AG09309 (cell line): Measurements from ENCODE around the gene TEX47.

Experiments
- DNase-seq: peaks from one replicate; pipeline ENCODE4 v3.0.0-alpha.2; 2010; ENCODE audit warnings: low read depth
- H3K4me3 ChIP-seq: 2 replicates; pipeline ENCODE4 v1.5.1; 2011; ENCODE audit warnings: mild to moderate bottlenecking, low read depth, low read length, moderate library complexity; ENCODE audit not compliant: control insufficient read depth
- TF ChIP-seq, protein P1 (sequence below): IDR thresholded peaks from 2 replicates; pipeline ENCODE4 v1.5.1; 2011; ENCODE audit warnings: mild to moderate bottlenecking, low read depth, low read length, inconsistent platforms; ENCODE audit not compliant: insufficient read depth, control insufficient read depth; ENCODE audit errors: missing control alignments

TEX47 gene

GRCh38 chr7:88757371-88757770 is 38.2 kb downstream of the TEX47 start:
- DNase-seq: no peak
- TF ChIP-seq, protein P1, sequence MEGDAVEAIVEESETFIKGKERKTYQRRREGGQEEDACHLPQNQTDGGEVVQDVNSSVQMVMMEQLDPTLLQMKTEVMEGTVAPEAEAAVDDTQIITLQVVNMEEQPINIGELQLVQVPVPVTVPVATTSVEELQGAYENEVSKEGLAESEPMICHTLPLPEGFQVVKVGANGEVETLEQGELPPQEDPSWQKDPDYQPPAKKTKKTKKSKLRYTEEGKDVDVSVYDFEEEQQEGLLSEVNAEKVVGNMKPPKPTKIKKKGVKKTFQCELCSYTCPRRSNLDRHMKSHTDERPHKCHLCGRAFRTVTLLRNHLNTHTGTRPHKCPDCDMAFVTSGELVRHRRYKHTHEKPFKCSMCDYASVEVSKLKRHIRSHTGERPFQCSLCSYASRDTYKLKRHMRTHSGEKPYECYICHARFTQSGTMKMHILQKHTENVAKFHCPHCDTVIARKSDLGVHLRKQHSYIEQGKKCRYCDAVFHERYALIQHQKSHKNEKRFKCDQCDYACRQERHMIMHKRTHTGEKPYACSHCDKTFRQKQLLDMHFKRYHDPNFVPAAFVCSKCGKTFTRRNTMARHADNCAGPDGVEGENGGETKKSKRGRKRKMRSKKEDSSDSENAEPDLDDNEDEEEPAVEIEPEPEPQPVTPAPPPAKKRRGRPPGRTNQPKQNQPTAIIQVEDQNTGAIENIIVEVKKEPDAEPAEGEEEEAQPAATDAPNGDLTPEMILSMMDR: no peak
- no peak overlapping the region for H3K4me3 ChIP-seq

- DNase-seq: no peak
- TF ChIP-seq, protein P1: no peak
- no peak overlapping the region for H3K4me3 ChIP-seq
Measured at GRCh38 chr7:88756802-88757201, 38.7 kb downstream of the TEX47 start.

DNA sequence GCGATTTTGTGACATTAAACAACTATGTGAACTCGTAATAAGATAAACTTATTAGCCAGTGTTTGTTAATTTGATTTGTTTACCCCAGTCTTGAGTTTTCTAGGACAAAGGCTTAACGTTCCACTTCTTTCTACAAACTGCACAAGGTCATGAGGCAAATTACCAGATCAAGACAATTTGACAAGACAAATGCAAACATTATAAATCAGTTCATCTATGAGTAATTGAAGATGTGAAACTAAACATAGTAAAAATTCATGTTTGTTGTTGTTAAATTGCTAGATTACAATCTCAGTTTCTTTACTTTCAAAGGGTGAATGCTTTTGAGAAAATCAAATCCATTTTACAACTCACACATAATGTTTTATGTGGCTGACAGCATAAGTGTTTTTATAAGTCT is 49.4 kb downstream of the TEX47 start:
- TF ChIP-seq, protein P1: no peak
- H3K4me3 ChIP-seq: no peak overlapping the region
- no peak for DNase-seq
